Measurements from ENCODE around the gene CHFR. TPM values are rescaled to one million over a fixed set of nuclear protein-coding genes. Genes with fewer than 3 reads are reported as not detected.

The CHFR gene
- total RNA-seq, 1 donor from 2014 or later: 108 TPM

GRCh38 chr12:132853285-132854092 is 33.9 kb downstream of the CHFR start:
- intact Hi-C loops (cut with micrococcal nuclease): no loop called here
- no peaks in the 10 kb centered on the region for H3K9me3 Mint-ChIP-seq
- TF ChIP-seq, protein P1, sequence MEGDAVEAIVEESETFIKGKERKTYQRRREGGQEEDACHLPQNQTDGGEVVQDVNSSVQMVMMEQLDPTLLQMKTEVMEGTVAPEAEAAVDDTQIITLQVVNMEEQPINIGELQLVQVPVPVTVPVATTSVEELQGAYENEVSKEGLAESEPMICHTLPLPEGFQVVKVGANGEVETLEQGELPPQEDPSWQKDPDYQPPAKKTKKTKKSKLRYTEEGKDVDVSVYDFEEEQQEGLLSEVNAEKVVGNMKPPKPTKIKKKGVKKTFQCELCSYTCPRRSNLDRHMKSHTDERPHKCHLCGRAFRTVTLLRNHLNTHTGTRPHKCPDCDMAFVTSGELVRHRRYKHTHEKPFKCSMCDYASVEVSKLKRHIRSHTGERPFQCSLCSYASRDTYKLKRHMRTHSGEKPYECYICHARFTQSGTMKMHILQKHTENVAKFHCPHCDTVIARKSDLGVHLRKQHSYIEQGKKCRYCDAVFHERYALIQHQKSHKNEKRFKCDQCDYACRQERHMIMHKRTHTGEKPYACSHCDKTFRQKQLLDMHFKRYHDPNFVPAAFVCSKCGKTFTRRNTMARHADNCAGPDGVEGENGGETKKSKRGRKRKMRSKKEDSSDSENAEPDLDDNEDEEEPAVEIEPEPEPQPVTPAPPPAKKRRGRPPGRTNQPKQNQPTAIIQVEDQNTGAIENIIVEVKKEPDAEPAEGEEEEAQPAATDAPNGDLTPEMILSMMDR (IDR thresholded peaks at IDR 0.05): no peak
- POLR2A ChIA-PET: no interaction called here
- H3K4me1 Mint-ChIP-seq: no peaks in the 10 kb centered on the region
- no peaks in the 10 kb centered on the region for H3K27me3 Mint-ChIP-seq
- DNase-seq (no peak), ATAC-seq (ENCODE audit: low read depth) (no peak)
- peaks cover 72% of the 10 kb centered on the region for H3K36me3 Mint-ChIP-seq (ENCODE audit: low read depth)
- CTCF ChIA-PET: no interaction called here
- H3K4me3 Mint-ChIP-seq: no peak overlapping the region
- no peak overlapping the region for H3K27ac Mint-ChIP-seq

DNA sequence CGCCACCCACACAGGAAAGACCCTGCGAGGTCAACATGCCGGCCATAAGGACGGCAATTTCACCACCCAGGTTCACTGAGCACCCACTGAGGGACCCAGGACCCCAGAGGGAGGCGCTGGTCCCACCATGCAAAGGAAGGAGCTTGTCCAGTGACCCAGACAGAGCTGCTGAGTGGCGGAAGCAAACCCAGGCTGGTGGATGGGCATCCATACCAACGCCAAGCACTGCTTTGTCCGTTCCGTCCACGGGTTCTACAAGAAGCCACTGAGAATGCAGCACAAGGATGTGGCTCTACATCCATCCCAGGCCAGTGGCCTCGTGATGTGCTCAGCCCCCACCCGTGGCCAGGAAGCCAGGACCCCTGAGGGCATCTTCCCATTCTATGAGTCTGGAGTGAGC is 34.9 kb downstream of the CHFR start:
- ChIA-PET CTCF (no interaction called here), POLR2A (no interaction called here)
- ATAC-seq (ENCODE audit: low read depth) (no peak), DNase-seq (no peak)
- Mint-ChIP-seq H3K36me3 (ENCODE audit: low read depth) (peaks cover 73% of the 10 kb centered on the region), H3K27ac (no peak overlapping the region), H3K9me3 (no peaks in the 10 kb centered on the region), H3K4me1 (no peaks in the 10 kb centered on the region), H3K27me3 (no peaks in the 10 kb centered on the region), H3K4me3 (no peak overlapping the region)
- TF ChIP-seq, protein P1 (IDR thresholded peaks at IDR 0.05): no peak
- intact Hi-C loops (cut with micrococcal nuclease): no loop called here

- ChIA-PET POLR2A (no interaction called here), CTCF (no interaction called here)
- Mint-ChIP-seq H3K36me3 (ENCODE audit: low read depth) (peaks cover 78% of the 10 kb centered on the region), H3K27me3 (no peaks in the 10 kb centered on the region), H3K4me1 (no peaks in the 10 kb centered on the region), H3K9me3 (no peaks in the 10 kb centered on the region), H3K4me3 (no peak overlapping the region), H3K27ac (no peak overlapping the region)
- no peak for ATAC-seq (ENCODE audit: low read depth)
- intact Hi-C loops (cut with micrococcal nuclease): no loop called here
- TF ChIP-seq, protein P1 (IDR thresholded peaks at IDR 0.05): no peak
- DNase-seq: no peak
Observed at GRCh38 chr12:132851465-132851864, 35.9 kb downstream of the CHFR start.

DNA sequence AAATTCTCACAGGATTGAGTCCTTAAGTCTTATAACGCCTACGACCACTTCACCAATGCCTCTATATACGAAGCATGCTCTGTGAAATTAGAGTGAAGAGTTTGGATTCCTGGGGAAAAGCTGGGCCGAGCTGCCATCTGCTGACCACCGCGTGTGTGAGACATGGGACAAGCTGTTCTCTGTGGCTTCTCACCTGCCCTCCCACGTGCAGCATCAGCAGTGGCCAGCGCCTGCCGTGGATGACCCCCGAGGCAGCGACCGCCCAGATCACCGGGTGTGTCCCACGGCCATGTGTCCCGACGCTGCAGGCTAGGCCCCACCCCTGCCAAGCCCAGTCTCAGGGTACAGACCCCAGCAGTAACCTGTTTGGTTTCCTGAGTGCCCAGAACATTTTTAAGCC is 37.1 kb downstream of the CHFR start:
- peaks cover 76% of the 10 kb centered on the region for H3K36me3 Mint-ChIP-seq (ENCODE audit: low read depth)
- DNase-seq (no peak), ATAC-seq (ENCODE audit: low read depth) (no peak)
- H3K4me1 Mint-ChIP-seq: no peaks in the 10 kb centered on the region
- TF ChIP-seq, protein P1 (IDR thresholded peaks at IDR 0.05): no peak
- H3K27me3 Mint-ChIP-seq: no peaks in the 10 kb centered on the region
- POLR2A ChIA-PET: no interaction called here
- no peak overlapping the region for H3K27ac Mint-ChIP-seq
- no peaks in the 10 kb centered on the region for H3K9me3 Mint-ChIP-seq
- CTCF ChIA-PET: no interaction called here
- intact Hi-C loops (cut with micrococcal nuclease): no loop called here
- no peak overlapping the region for H3K4me3 Mint-ChIP-seq

- H3K27me3 Mint-ChIP-seq: no peaks in the 10 kb centered on the region
- H3K27ac Mint-ChIP-seq: no peak overlapping the region
- POLR2A ChIA-PET: no interaction called here
- no peak overlapping the region for H3K4me3 Mint-ChIP-seq
- CTCF ChIA-PET: no interaction called here
- H3K36me3 Mint-ChIP-seq (ENCODE audit: low read depth): peaks cover 69% of the 10 kb centered on the region
- H3K9me3 Mint-ChIP-seq: no peaks in the 10 kb centered on the region
- no peak for ATAC-seq (ENCODE audit: low read depth)
- TF ChIP-seq, protein P1 (IDR thresholded peaks at IDR 0.05): no peak
- no peak for DNase-seq
- H3K4me1 Mint-ChIP-seq: no peaks in the 10 kb centered on the region
- intact Hi-C loops (cut with micrococcal nuclease): no loop called here
Observed at GRCh38 chr12:132848521-132848920, 38.9 kb downstream of the CHFR start.
